NT2/D1 (cell line): ENCODE results near the gene TENM4.

Source experiments
- SUZ12 ChIP-seq: IDR thresholded peaks from 2 replicates; pipeline ENCODE4 v1.6.1; 2011; ENCODE audit not compliant: insufficient read length, insufficient read depth; ENCODE audit errors: extremely low read depth
- YY1 ChIP-seq: IDR thresholded peaks from 2 replicates; pipeline ENCODE4 v1.6.1; 2011; ENCODE audit not compliant: insufficient read length, insufficient read depth
- ZNF274 ChIP-seq: IDR thresholded peaks from 2 replicates; pipeline ENCODE4 v1.6.1; 2011; ENCODE audit warnings: mild to moderate bottlenecking, low read depth, low read length

DNA sequence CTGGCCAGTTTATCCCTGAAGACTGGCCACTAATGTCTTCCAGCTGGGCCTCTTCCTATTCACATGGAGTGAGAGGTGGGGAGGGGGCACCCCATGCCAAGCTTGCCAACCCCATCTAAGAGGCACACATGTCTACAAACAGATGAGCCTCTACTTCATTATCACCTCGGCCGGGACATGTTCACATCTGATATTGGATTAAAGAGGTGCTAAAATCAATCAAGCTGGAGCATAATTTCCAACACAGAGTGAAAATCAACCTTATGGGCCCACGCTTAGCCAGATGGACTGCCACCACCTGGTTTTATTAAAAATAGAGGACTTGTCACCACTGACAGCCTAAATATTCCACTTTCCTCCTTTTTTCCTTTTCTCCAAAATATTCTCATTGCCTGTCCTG is 703.5 kb downstream of the TENM4 start:
- TF ChIP-seq SUZ12: no peak
- TF ChIP-seq ZNF274: no peak
- TF ChIP-seq YY1: no peak
